T-helper 2 cell treated with Interferon-gamma antibody and Interleukin-4, amounts not matched to agents 5 μg/mL and 100 μg/mL, for 36 hours (primary cell): ENCODE results near the gene RPL31.
"Not testable (repeated sequence)": the region's sequence is repeated elsewhere in the genome, so short reads cannot be mapped to it uniquely, and the experiment has no call there.

Source experiments
- DNase-seq: peaks from one replicate; pipeline ENCODE4 v3.0.0; 2021; ENCODE audit warnings: low spot score
- H3K27ac Mint-ChIP-seq: one replicate; pipeline ENCODE4 v1.8.0; 2021; ENCODE audit warnings: mild to moderate bottlenecking, mixed read lengths
- H3K27me3 Mint-ChIP-seq: one replicate; pipeline ENCODE4 v1.8.0; 2021; ENCODE audit warnings: low read depth, mixed read lengths
- H3K36me3 Mint-ChIP-seq: one replicate; pipeline ENCODE4 v1.8.0; 2021; ENCODE audit warnings: low read depth, mixed read lengths
- H3K4me1 Mint-ChIP-seq: one replicate; pipeline ENCODE4 v1.8.0; 2021; ENCODE audit warnings: low read depth, mixed read lengths
- H3K4me3 Mint-ChIP-seq: one replicate; pipeline ENCODE4 v1.8.0; 2022; ENCODE audit warnings: mild to moderate bottlenecking, moderate library complexity, mixed read lengths
- H3K9me3 Mint-ChIP-seq: one replicate; pipeline ENCODE4 v1.8.0; 2021; ENCODE audit warnings: mixed read lengths

RPL31 gene

DNA sequence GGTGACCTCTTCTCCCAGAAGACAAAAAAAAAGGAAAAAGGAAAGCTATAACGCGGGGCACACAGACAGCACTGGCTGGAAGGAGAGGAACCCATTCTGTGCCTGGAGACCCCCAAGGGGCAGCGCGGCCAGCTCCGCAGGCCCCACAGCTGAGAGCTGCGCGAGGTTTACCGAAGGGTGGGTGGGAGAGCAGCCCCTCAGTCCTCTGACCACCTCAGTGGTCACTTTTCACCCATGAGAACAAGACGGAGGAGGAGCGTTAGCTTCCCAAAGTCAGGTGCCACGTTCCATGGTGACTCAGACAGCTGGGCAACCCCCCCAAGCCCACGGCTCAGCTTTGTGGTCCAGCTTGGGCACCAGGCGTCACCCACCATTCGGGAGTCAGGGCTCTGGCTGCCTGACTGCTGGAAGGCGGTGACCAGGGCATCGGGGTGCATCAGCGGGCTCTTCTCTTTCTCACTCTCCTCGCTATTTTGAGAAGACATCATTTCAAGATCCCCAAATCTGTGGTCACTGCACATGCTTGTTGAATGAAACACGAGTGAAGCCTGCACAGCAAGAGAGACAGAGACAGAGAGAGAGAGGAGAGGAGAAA is 35.2 kb downstream of the RPL31 start:
- H3K27ac Mint-ChIP-seq: no peak overlapping the region
- H3K4me1 Mint-ChIP-seq: peaks cover 4% of the 10 kb centered on the region
- no peaks in the 10 kb centered on the region for H3K36me3 Mint-ChIP-seq
- DNase-seq: no peak
- H3K27me3 Mint-ChIP-seq: peaks cover 2% of the 10 kb centered on the region
- H3K9me3 Mint-ChIP-seq: no peaks in the 10 kb centered on the region
- no peak overlapping the region for H3K4me3 Mint-ChIP-seq

DNA sequence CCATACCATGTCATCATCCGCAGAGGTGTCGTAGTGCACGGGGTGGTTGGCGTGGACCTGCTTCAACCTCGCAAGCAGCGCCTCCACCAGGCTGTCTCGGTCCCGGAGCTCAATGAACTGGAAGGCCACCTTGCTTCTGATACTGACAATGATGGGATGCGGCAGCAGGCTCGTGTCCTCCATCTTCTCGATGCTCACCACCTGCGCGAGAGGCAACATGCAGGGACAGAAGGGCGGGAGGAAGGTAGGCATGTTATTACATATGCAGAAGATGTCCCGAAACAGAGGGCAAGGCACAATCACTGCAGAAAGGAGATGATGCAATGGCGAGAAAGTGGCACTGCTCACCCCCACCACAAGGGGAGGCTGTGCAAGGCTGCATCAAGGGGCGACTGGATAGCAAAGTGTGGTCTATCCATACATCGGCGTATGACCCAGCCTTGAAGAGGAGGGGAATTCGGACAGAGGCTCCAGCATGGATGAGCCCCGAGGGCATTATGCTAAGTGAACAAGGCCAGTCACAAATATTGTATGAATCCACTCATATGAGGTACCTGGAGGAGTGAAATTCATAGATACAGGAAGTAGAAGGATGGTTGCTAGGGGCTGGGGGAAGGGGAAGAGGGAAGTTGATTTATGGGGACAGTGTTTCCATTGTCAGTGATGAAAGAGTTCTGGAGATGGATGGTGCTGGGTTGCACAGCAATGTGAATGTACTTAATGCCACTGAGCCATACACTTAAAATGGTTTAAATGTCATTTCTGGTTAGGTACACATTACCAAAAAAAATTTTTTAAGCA is 36.6 kb downstream of the RPL31 start:
- Mint-ChIP-seq H3K9me3 (no peaks in the 10 kb centered on the region), H3K4me3 (no peak overlapping the region), H3K27ac (no peak overlapping the region), H3K27me3 (peaks cover 2% of the 10 kb centered on the region), H3K36me3 (no peaks in the 10 kb centered on the region), H3K4me1 (peaks cover 4% of the 10 kb centered on the region)
- no peak for DNase-seq

DNA sequence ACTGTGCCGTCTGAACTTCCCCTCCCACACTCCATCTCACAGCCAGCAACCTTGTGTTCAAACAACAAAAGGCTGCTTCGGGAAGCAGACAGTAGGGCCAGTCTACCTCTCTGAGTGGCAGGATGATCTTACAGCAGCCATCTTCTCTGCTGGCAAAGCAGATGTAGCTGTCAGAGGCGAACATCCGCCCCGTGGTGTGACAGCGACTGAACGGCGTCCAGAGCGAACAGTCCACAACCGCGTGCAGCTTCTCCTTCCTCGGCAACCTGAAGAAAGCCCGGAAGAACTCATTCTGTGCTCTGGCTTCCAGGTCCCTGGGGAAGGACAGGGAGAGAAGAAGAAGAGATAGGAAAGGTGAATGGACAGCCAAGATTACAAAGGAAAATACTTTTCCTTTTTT is 38.0 kb downstream of the RPL31 start:
- DNase-seq: no peak
- Mint-ChIP-seq H3K27ac (no peak overlapping the region), H3K36me3 (no peaks in the 10 kb centered on the region), H3K9me3 (no peaks in the 10 kb centered on the region), H3K4me1 (peaks cover 4% of the 10 kb centered on the region), H3K27me3 (peaks cover 2% of the 10 kb centered on the region), H3K4me3 (no peak overlapping the region)

DNA sequence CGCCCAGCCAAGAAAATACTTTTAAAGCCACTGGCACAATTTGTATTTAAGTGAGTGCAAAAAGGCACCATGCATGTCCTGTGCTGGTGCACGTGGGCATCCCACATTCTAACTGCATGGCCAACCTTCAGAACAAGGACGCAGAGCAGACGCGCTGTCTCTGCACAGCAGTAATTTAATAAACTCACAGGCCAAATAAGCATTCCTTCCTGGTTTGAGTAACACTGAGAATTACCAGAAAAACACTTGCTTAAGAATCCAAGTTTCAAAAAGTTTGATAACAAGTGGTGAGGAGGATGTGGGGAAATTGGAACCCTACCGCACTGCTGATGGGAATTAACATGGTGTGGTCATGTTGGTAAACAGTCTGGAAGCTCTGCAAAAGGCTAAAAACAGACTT is 38.7 kb downstream of the RPL31 start:
- Mint-ChIP-seq H3K27ac (no peak overlapping the region), H3K4me1 (peaks cover 4% of the 10 kb centered on the region), H3K27me3 (peaks cover 4% of the 10 kb centered on the region), H3K9me3 (no peaks in the 10 kb centered on the region), H3K4me3 (no peak overlapping the region), H3K36me3 (no peaks in the 10 kb centered on the region)
- no peak for DNase-seq

DNA sequence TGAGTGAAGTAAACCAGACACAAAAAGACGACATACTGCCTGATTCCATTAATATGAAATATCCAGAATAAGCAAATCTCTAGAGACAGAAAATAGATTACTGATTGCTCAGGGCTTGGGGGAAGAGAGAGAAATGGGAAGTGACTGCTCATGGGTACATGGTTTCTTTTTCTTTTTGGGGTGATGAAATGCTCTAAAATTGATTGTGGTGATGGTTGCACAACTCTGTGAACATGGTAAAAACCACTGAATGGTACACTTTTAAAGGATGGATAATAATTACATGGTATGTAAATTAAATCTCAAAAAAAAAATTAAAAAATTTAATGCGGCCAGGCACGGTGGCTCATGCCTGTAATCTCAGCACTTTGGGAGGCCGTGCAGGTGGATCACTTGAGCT is 39.3 kb downstream of the RPL31 start:
- Mint-ChIP-seq H3K9me3 (no peaks in the 10 kb centered on the region), H3K27me3 (peaks cover 4% of the 10 kb centered on the region), H3K4me1 (peaks cover 4% of the 10 kb centered on the region), H3K36me3 (no peaks in the 10 kb centered on the region), H3K27ac (no peak overlapping the region), H3K4me3 (no peak overlapping the region)
- DNase-seq: no peak

DNA sequence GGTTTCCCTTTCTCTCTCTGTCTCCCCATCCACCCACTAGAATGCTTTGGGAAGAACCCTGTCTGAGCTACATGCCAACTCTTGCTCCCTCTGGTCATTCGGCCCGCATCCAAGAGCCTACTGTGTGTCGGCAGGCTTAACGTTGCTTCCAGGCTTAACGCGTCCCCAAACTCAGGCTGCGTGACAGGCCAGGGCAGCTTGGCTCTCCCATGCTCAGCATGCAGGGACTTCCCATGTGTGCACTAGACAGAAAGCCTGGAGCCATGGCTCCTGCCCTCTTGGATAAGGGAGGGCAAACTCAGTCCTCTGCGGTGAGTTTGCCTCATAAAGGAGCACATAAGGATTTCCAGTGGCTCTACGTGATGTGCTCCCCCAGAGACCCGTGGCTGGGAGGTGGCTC is 43.2 kb downstream of the RPL31 start:
- DNase-seq: no peak
- Mint-ChIP-seq H3K4me3 (no peak overlapping the region), H3K27me3 (peaks cover 4% of the 10 kb centered on the region), H3K36me3 (no peaks in the 10 kb centered on the region), H3K27ac (no peak overlapping the region), H3K4me1 (no peaks in the 10 kb centered on the region), H3K9me3 (no peaks in the 10 kb centered on the region)

DNA sequence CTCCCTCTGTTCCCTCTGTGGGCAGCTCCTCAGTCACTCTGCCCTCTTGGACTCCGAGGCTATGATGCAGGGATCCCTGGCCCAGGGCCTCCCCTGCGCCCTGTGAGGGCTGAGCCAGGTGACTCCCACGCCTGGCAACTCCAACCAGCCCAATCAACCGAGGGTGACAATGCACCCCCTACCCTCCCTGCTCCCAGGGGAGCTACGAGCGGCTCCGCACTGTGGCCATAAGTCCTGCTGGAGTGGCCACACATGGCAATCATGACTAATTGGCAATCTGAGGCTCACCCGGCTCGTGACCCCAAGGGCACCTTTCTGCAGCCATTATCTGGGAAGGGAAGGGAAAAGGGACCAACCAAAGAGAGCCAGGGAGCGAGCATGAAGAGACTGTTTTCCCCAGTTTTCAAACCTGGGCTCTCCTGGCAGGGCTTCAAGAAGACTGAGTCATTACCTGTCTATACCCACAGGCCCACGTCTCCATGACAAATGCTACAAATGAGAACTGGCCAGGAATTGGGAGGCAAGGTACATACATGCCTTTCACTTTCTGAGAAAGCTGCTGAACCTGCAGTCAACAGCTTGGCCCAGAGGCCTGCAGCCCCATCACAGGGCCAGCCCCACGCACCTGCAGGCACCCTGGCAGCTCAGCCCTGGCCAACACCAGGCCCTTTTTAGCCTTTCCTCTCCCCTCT is 45.1 kb downstream of the RPL31 start:
- H3K27me3 Mint-ChIP-seq: peaks cover 2% of the 10 kb centered on the region
- no peak for DNase-seq
- H3K9me3 Mint-ChIP-seq: no peaks in the 10 kb centered on the region
- H3K4me1 Mint-ChIP-seq: no peaks in the 10 kb centered on the region
- H3K4me3 Mint-ChIP-seq: no peak overlapping the region
- H3K27ac Mint-ChIP-seq: no peak overlapping the region
- no peaks in the 10 kb centered on the region for H3K36me3 Mint-ChIP-seq

DNA sequence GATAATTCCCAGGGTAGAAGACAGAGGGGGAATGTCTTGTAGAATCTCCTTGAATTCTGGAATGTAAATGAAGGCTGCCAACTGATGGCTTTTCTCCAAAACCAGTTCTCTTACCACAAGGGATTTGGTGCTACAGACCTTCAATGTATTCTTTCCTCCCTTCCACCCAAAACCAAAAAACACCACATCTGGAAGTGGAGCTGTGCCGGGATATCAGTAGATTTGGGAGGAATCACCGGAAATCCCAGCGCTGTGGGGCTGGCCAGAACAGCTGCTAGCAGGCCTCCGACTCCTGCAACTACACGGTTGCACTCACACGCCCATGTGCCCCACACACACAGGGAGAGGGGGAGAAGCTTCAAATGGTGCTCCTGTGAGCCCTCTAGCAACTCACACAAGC is 45.7 kb downstream of the RPL31 start:
- H3K9me3 Mint-ChIP-seq: no peaks in the 10 kb centered on the region

DNA sequence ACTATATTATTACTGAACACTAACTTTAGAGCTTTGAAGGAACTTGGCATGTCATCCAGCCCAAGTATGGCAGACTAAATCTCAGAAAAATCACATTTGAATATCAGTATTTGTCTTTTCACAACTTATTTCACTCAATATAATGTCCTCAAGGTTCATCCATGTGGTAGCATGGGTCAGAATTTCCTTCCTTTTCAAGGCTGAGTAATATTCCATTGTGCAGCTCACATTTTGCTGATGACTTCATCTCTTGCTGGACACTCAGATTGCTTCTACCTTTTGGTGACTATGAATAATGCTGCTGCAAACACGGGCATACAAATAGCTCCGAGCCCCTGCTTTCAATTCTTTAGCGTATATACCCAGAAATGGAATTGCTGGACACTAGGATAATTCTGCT is 46.7 kb downstream of the RPL31 start:
- H3K9me3 Mint-ChIP-seq: no peaks in the 10 kb centered on the region
- no peaks in the 10 kb centered on the region for H3K4me1 Mint-ChIP-seq
- no peaks in the 10 kb centered on the region for H3K36me3 Mint-ChIP-seq
- H3K27ac Mint-ChIP-seq: no peak overlapping the region
- no peak overlapping the region for H3K4me3 Mint-ChIP-seq
- DNase-seq: no peak
- peaks cover 2% of the 10 kb centered on the region for H3K27me3 Mint-ChIP-seq

More for the DNA sequence above, 45.7 kb downstream of the RPL31 start:
- Mint-ChIP-seq H3K27ac (no peak overlapping the region), H3K36me3 (no peaks in the 10 kb centered on the region), H3K4me3 (no peak overlapping the region), H3K4me1 (no peaks in the 10 kb centered on the region), H3K27me3 (peaks cover 2% of the 10 kb centered on the region)
- no peak for DNase-seq

DNA sequence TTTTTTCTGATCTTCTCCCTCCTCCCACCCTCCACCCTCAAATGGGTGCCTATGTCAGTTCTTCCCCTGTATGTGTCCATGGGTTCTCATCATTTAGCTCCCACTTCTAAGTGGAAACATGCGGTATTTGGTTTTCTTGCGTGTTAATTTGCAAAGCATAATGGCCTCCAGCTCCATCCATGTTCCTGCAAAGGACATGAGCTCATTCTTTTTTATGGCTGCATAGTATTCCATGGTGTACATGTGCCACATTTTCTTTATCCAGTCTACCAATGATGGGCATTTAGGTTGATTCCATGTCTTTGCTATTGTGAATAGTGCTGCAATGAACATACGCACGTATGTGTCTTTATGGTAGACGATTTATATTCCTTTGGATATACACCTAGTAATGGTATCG is 48.8 kb downstream of the RPL31 start:
- DNase-seq, H3K9me3 Mint-ChIP-seq, H3K4me1 Mint-ChIP-seq, H3K4me3 Mint-ChIP-seq, H3K36me3 Mint-ChIP-seq, H3K27ac Mint-ChIP-seq, H3K27me3 Mint-ChIP-seq: not testable (repeated sequence)

DNA sequence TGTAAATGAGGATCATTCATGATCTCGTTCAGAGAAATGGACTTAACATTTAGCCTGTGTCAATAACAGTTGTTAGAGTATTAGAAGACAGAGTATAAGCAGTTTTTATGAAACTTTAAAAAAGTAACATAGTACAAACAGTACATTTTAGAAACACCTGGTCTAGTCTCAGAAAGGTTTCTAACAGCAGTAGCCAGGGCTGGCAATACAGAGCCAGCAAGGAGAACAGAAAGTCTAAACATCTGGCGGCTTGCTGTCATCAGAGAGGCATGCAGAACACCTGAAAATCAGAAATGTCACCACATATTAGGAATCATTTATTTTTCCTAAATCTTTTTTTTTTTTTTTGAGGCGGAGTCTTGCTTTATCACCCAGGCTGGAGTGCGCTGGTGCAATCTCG is 50.1 kb downstream of the RPL31 start:
- no peaks in the 10 kb centered on the region for H3K4me1 Mint-ChIP-seq
- DNase-seq: no peak
- no peak overlapping the region for H3K27ac Mint-ChIP-seq
- no peaks in the 10 kb centered on the region for H3K9me3 Mint-ChIP-seq
- no peak overlapping the region for H3K4me3 Mint-ChIP-seq
- no peaks in the 10 kb centered on the region for H3K27me3 Mint-ChIP-seq
- no peaks in the 10 kb centered on the region for H3K36me3 Mint-ChIP-seq

DNA sequence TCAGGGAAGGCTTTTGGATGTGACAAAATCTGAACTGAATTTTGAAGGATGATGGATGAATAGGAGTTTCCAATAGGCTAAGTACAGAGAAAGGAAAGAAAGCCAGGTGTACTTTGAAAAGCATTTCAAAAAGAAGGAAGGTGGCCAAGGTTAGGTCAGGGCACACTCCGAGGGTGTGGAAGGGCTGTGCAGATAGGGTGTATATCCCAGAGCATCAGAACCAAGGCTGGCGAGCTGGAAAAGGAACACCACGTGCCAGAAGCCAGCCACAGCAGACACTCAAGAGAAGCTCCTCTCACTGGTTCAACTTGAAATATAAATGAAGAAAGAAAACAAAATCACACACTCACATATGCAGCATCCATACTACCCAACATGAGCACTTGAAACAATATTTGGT is 51.0 kb downstream of the RPL31 start:
- Mint-ChIP-seq H3K36me3 (no peaks in the 10 kb centered on the region), H3K27ac (no peak overlapping the region), H3K27me3 (no peaks in the 10 kb centered on the region), H3K4me3 (no peak overlapping the region), H3K9me3 (no peaks in the 10 kb centered on the region), H3K4me1 (no peaks in the 10 kb centered on the region)
- DNase-seq: no peak
